Right atrium auricular region (tissue), 2 donors: ENCODE measurements around the gene BTBD16. TPM values are rescaled to one million over a fixed set of nuclear protein-coding genes. Genes with fewer than 3 reads are reported as not detected.

Experiments
- DNase-seq: peaks from one replicate; pipeline ENCODE4 v3.0.0-alpha.2; 2019; ENCODE audit warnings: low spot score
- H3K27ac ChIP-seq, 2 donors: fragments of 200-600 bp; sonication (generic); 1 replicate in 1 of 2; 2 replicates in 1 of 2; pipeline ENCODE4 v1.5.1; 2016 to 2019
- H3K27me3 ChIP-seq, 2 donors: fragments of 200-600 bp; sonication (generic); one replicate each; pipeline versions ENCODE4 v1.5.1 to v1.6.0; 2017 to 2019
- H3K36me3 ChIP-seq: fragments of 200-600 bp; sonication (generic); one replicate; pipeline ENCODE4 v1.5.1; 2016
- H3K4me1 ChIP-seq, 2 donors: fragments of 200-600 bp; sonication (generic); one replicate each; pipeline versions ENCODE4 v1.5.1 to v1.6.0; 2017 to 2019
- H3K4me3 ChIP-seq, 2 donors: fragments of 200-600 bp; sonication (generic); 1 replicate in 1 of 2; 2 replicates in 1 of 2; pipeline ENCODE4 v1.5.1; 2017 to 2019; ENCODE audit warnings: mild to moderate bottlenecking in 1 of 2, moderate library complexity in 1 of 2
- H3K9me3 ChIP-seq, 2 donors: fragments of 200-600 bp; sonication (generic); one replicate each; pipeline ENCODE4 v1.5.1; 2019
- total RNA-seq, 2 donors: library from RNA; depleted of rRNA; stranded (reverse); fragments of >200 nt; gene quantifications; one replicate each; pipeline ENCODE4 v1.1.0, GENCODE V29; 2016
- TF ChIP-seq, protein P1 (sequence below), 2 donors: fragments of 200-600 bp; sonication (generic); IDR thresholded peaks; one replicate each; pipeline ENCODE4 v1.5.1; 2019; ENCODE audit warnings: antibody characterized with exemption in 2 of 2

The BTBD16 gene
- total RNA-seq, 2 donors from 2014 or later: not detected

DNA sequence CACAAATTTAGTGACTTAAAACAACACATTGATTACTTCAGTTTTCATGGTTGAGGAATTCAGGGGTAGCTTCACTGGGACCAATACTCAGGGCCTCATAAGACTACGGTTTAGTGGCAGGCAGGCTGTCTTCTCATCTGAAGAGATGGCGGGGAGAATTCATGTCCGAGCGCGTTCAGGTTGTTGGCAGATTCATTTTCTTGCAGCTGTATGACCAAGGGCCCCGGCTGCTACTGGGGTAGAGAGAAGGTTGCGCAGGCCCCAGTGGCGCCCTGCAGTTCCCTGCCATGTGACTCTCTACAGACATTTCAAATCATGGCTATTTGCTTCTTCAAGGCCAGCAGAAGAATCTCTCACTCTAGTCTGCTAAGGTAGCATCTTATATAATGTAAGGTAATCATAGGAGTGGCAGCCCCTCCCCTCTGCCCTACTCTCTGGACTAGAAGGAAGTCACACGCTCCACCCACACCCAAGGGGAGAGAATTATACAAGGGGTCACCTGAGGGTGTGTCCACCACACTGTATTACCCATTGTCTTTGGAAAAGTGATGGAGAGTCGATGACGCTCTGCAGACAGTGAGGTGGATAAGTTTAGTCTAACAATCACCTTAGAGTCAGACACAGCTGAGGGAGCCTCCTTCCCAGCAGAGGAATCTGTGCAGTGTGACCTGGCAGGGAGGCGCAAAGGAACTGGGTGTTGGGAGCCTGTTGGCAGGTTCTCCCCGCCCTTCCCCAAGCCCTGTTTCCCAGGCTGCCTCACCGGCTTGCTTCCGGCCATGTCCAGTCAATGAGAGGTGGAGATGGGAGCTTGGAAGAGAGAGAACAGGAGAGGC, 67.7 kb downstream of the BTBD16 start:
- Histone ChIP-seq H3K4me1 (peaks cover 0 to 17% of the 10 kb centered on the region in 2 donors), H3K27ac (no peak overlapping the region)
- TF ChIP-seq, protein P1, sequence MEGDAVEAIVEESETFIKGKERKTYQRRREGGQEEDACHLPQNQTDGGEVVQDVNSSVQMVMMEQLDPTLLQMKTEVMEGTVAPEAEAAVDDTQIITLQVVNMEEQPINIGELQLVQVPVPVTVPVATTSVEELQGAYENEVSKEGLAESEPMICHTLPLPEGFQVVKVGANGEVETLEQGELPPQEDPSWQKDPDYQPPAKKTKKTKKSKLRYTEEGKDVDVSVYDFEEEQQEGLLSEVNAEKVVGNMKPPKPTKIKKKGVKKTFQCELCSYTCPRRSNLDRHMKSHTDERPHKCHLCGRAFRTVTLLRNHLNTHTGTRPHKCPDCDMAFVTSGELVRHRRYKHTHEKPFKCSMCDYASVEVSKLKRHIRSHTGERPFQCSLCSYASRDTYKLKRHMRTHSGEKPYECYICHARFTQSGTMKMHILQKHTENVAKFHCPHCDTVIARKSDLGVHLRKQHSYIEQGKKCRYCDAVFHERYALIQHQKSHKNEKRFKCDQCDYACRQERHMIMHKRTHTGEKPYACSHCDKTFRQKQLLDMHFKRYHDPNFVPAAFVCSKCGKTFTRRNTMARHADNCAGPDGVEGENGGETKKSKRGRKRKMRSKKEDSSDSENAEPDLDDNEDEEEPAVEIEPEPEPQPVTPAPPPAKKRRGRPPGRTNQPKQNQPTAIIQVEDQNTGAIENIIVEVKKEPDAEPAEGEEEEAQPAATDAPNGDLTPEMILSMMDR (IDR thresholded peaks at IDR 0.05): no peak

DNA sequence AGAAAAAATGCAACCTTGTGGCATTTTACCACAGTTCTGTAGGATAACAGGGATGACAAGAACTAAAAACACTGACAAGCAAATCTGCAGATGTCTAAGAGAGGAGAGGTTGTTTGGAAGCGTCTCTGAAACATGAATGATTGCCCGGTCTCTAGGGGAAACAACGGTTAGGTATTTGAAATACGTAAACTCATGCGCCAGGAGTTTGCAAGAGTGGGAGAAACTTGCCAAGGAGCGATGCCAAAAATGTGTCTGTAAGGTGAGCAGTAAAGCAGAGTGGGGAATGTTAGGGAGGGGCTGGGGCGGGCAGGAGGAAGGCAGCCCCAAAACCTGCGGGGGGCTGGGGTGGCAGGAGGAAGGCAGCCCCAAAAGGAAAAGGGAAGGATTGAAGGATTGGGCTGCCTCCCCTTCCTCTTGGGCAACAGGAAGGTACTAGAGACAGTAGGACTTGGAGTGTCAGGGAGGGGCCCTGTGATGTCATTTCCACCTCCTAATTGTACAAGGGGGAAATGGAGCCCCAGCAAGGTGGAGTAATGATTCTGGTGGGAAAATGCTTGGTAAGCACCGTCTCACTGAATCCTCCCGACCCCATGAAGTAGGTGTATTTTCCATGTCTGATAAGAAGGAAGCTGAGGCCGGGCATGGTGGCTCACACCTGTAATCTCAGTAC, 70.2 kb downstream of the BTBD16 start:
- TF ChIP-seq, protein P1 (IDR thresholded peaks at IDR 0.05): no peak
- Histone ChIP-seq H3K4me1 (peaks cover 0 to 17% of the 10 kb centered on the region in 2 donors), H3K27me3 (no peaks in the 10 kb centered on the region), H3K4me3 (no peak overlapping the region), H3K36me3 (no peaks in the 10 kb centered on the region), H3K9me3 (no peaks in the 10 kb centered on the region), H3K27ac (peak overlapping the region in 1 of 2 donors; percentile 67)
- peak; percentile 53 for DNase-seq

More for the DNA sequence above, 67.7 kb downstream of the BTBD16 start:
- DNase-seq: no peak
- Histone ChIP-seq H3K4me3 (no peak overlapping the region), H3K27me3 (no peaks in the 10 kb centered on the region), H3K9me3 (no peaks in the 10 kb centered on the region), H3K36me3 (no peaks in the 10 kb centered on the region)

DNA sequence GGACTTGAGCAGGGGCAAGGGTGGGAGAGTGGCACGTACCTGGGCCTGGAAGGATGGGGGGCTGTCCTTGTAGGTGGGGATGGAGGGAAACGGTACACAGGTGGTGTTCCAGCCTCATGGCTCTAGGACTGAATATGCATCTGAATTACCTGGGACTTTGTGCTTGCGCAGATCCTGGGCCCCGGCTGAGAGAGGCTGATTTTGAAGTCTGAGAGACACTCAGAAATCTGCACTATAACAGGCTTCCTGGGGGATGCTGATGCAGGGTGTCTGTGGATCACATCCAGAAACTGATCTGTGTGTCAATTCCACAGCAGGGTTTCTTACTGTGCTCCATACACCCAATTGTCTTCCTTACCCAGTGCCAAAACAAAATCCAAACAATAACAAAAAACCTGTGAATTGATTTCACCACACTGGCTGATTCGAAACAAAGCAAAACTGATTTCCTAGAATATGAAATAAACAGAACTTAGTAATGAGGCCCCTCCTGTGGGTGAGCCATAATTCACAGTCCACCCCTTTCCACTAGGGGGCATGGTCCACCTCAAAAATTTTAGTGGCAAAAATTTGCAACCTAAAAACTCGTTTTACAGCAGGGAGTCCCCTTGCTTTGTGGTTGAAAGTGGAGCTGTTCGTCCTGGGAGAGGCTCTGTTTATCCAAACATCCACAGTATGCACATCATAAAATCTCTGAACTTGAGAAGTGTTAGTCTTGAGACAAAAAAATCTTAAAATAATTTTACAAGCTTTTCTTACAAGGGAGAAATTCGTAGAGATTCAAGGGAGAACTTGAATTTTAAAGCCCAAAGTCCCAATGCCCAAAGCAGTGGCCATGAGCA, 71.4 kb downstream of the BTBD16 start:
- peak overlapping the region in 1 of 2 donors; percentile 67 for H3K27ac ChIP-seq
- no peaks in the 10 kb centered on the region for H3K9me3 ChIP-seq
- H3K27me3 ChIP-seq: no peaks in the 10 kb centered on the region
- H3K4me1 ChIP-seq: peaks cover 0 to 17% of the 10 kb centered on the region in 2 donors
- TF ChIP-seq, protein P1 (IDR thresholded peaks at IDR 0.05): peak; percentile 56 to 86
- no peak overlapping the region for H3K4me3 ChIP-seq
- peak; percentile 61 for DNase-seq
- H3K36me3 ChIP-seq: no peaks in the 10 kb centered on the region

DNA sequence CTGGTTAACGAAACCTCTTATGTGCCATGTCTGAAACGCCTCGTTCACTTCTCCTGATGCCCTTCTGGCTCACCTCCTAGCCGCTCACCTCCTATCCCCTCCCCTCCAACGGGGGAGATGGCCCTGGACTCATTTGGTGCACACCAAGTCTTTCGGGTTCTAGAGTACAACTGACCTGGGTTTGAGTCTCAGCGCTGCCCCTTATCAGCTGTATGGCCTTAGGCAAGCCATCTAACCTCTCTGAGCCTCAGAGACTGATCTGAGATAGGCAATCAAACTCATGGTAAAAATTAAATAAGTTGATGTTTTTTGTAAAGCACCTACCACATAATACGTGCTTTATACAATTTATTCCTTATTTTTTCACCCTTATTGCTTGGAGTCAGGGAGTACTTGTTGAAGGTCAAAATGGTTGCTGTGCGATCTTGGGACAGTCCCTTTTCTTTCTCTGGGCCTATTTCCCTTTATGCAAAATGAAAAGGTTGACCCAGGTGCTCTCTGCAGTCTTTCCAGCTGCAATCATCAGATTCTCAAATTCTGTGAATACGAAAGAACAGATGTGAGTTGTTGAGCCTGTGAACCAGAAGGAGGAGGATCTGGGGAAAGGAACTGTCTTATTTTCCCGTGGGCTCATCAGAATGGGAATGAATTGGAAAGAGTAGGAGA, 72.2 kb downstream of the BTBD16 start:
- TF ChIP-seq, protein P1 (IDR thresholded peaks at IDR 0.05): no peak
- peak; percentile 53 for DNase-seq
- Histone ChIP-seq H3K27me3 (no peaks in the 10 kb centered on the region), H3K27ac (no peak overlapping the region), H3K4me1 (peaks cover 0 to 17% of the 10 kb centered on the region in 2 donors), H3K4me3 (no peak overlapping the region), H3K9me3 (no peaks in the 10 kb centered on the region), H3K36me3 (no peaks in the 10 kb centered on the region)

DNA sequence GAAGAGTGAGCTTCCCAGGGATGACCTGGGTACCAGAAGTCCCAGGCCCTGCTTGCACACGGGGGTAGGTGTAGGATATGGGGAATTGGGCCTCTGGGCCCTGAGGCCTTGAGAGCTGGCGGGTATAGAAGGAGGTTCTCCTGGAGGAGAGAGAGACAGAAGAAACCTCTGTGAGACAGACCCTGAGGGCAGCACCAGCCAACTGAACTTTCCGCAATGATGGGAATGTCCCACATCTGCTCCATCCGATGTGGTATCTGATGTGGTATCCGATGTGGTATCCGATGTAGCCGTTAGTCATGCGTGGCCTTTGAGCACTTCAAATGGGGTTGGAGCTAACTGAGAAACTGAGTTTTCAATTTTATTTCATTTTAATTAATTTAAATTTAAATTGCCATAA, 72.8 kb downstream of the BTBD16 start:
- Histone ChIP-seq H3K4me3 (no peak overlapping the region), H3K4me1 (peaks cover 0 to 16% of the 10 kb centered on the region in 2 donors), H3K27ac (no peak overlapping the region), H3K9me3 (no peaks in the 10 kb centered on the region), H3K27me3 (no peaks in the 10 kb centered on the region), H3K36me3 (no peaks in the 10 kb centered on the region)
- no peak for DNase-seq
- TF ChIP-seq, protein P1 (IDR thresholded peaks at IDR 0.05): no peak
